GM18873 (cell line): ENCODE measurements around the gene BRCA2.
A peak's percentile ranks its signal among the peaks of the same experiment; 100 is the strongest.

ENCODE experiments used
- ATAC-seq: cut with Tn5 transposase; IDR thresholded peaks from one replicate; pipeline ENCODE4 v1.9.1; 2021; ENCODE audit warnings: mild to moderate bottlenecking, moderate library complexity, moderate number of reproducible peaks; ENCODE audit not compliant: unreplicated experiment, low FRiP score

The BRCA2 gene

GRCh38 chr13:32378012-32378411 lies 62.7 kb downstream of the BRCA2 start:
- ATAC-seq, result no peak

GRCh38 chr13:32381539-32381938 lies 66.2 kb downstream of the BRCA2 start:
- ATAC-seq, result no peak

- no peak for ATAC-seq
Observed at GRCh38 chr13:32383836-32384618, 68.7 kb downstream of the BRCA2 start.

GRCh38 chr13:32384702-32385101 lies 69.4 kb downstream of the BRCA2 start:
- no peak for ATAC-seq

- ATAC-seq, result no peak
Observed at GRCh38 chr13:32385410-32385809, 70.1 kb downstream of the BRCA2 start.

GRCh38 chr13:32390048-32390447 lies 74.7 kb downstream of the BRCA2 start:
- no peak for ATAC-seq

GRCh38 chr13:32390484-32390883 lies 75.2 kb downstream of the BRCA2 start:
- ATAC-seq, result no peak

- ATAC-seq, result no peak
Observed at GRCh38 chr13:32391101-32391619, 75.9 kb downstream of the BRCA2 start.

- no peak for ATAC-seq
Observed at GRCh38 chr13:32403108-32403507, 87.8 kb downstream of the BRCA2 start.

GRCh38 chr13:32407854-32408253 lies 92.5 kb downstream of the BRCA2 start:
- peak; percentile 72 for ATAC-seq

GRCh38 chr13:32408296-32409000 lies 93.1 kb downstream of the BRCA2 start:
- no peak for ATAC-seq

- no peak for ATAC-seq
Observed at GRCh38 chr13:32409001-32409313, 93.6 kb downstream of the BRCA2 start.

- ATAC-seq, result no peak
Observed at GRCh38 chr13:32409561-32410421, 94.5 kb downstream of the BRCA2 start.

- no peak for ATAC-seq
Observed at GRCh38 chr13:32413284-32413683, 98.0 kb downstream of the BRCA2 start.

GRCh38 chr13:32414580-32414979 lies 99.3 kb downstream of the BRCA2 start:
- ATAC-seq, result no peak

GRCh38 chr13:32415019-32415418 lies 99.7 kb downstream of the BRCA2 start:
- ATAC-seq, result no peak

GRCh38 chr13:32417995-32418394 lies 102.7 kb downstream of the BRCA2 start:
- no peak for ATAC-seq

- no peak for ATAC-seq
Observed at GRCh38 chr13:32419862-32420261, 104.6 kb downstream of the BRCA2 start.

GRCh38 chr13:32423592-32423991 lies 108.3 kb downstream of the BRCA2 start:
- no peak for ATAC-seq

- no peak for ATAC-seq
Observed at GRCh38 chr13:32425158-32425557, 109.8 kb downstream of the BRCA2 start.
